T-helper 2 cell (primary cell): Measurements from ENCODE around the gene TREML4.

Source experiments
- DNase-seq, 5 experiments: peaks; one replicate each; pipeline versions ENCODE4 v3.0.0 to v3.0.0-alpha.2; 2012 to 2022

The TREML4 gene

DNA sequence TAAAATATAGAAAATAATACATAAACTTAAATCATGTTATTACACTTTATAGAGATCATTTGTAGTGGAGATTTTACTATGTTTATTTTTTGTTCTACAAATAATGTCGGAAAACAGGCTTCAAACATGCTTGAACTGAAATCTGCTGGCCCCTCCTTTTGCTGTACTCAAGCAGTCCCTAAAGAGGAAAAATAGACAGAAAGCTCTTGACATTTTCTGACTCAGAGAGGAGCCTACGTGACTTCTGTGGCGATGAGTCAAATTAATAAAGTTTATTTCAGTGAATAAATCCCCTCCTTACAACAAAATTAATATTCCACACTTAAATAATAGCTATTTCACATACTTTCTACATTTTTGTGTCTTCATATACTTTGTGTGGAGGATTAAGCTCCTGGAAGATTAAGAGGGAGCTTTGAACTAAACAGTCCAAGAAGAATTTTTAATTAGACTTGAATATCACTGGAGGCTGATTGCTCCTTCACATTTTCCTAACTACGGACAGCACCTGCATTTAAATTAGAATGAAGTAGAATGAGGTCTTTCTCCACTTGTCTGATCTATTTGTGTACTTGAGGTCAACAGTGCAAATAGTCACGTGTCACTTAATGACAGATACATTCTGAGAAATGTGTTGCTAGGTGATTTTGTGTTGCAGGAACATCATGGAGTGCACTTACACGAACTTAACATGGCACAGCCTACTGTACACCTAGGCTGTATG, 60.0 kb downstream of the TREML4 start:
- no peak for DNase-seq
